GM12873 (cell line): ENCODE measurements around the gene EML4.

Source experiments
- TF ChIP-seq, protein P1 (sequence below): IDR thresholded peaks from 2 replicates; pipeline ENCODE4 v1.5.1; 2012; ENCODE audit warnings: low read depth, mild to moderate bottlenecking, moderate library complexity, low read length, control low read depth; ENCODE audit not compliant: insufficient read depth; ENCODE audit errors: missing control alignments

The EML4 gene

GRCh38 chr2:42256505-42256904 is 87.4 kb downstream of the EML4 start:
- TF ChIP-seq, protein P1, sequence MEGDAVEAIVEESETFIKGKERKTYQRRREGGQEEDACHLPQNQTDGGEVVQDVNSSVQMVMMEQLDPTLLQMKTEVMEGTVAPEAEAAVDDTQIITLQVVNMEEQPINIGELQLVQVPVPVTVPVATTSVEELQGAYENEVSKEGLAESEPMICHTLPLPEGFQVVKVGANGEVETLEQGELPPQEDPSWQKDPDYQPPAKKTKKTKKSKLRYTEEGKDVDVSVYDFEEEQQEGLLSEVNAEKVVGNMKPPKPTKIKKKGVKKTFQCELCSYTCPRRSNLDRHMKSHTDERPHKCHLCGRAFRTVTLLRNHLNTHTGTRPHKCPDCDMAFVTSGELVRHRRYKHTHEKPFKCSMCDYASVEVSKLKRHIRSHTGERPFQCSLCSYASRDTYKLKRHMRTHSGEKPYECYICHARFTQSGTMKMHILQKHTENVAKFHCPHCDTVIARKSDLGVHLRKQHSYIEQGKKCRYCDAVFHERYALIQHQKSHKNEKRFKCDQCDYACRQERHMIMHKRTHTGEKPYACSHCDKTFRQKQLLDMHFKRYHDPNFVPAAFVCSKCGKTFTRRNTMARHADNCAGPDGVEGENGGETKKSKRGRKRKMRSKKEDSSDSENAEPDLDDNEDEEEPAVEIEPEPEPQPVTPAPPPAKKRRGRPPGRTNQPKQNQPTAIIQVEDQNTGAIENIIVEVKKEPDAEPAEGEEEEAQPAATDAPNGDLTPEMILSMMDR, result no peak

- TF ChIP-seq, protein P1, result no peak
These were observed 92.5 kb downstream of the EML4 start for GRCh38 chr2:42261518-42262195.

- TF ChIP-seq, protein P1, result no peak
These were observed 97.1 kb downstream of the EML4 start for GRCh38 chr2:42266236-42266635.

DNA sequence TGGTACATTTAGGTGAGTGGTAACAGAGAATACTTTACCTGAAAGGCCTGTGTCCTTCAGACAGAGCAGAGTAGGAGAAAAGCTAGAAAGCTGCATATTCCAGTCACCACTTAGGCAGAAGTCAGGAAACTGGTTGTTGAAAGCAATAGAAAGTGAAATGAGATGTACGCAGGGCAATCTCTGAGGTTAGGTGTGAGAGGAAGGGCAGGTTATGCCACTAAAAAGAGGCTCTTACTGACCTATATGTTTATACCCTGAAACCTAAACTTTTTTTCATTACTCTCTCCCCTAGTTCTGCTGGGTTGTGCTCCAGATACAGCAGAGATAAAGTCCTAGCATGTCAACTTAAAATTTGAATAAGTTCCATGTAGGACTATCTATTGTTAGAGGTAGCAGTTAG is 98.4 kb downstream of the EML4 start:
- TF ChIP-seq, protein P1, result no peak

DNA sequence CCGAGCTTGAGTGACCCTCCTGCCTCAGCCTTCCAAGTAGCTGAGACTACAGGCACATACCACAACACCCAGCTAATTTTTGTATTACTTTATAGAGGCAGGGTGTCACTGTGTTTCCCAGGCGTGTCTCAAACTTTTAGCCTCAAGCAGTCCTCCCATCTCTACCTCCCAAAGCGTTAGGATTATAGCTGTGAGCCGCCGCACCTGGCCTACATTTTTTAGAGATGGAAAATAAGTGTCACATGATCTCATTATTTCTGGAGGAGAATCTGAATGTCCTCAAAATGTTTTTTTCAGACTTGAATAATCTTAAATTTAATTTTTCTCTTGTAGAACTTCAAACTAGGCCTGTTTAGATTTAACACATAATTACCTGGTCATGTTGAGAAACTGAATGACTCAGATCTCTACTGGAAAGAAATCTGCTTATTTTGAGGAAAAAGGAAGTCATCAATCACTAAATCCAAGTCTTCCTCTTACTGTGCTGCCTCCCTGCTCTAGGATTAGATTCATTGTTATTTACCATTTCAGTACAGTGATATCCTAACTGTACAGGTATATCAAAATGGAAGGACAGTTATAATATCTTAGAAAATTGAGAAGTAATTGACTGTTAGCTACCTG is 99.5 kb downstream of the EML4 start:
- TF ChIP-seq, protein P1, result no peak

DNA sequence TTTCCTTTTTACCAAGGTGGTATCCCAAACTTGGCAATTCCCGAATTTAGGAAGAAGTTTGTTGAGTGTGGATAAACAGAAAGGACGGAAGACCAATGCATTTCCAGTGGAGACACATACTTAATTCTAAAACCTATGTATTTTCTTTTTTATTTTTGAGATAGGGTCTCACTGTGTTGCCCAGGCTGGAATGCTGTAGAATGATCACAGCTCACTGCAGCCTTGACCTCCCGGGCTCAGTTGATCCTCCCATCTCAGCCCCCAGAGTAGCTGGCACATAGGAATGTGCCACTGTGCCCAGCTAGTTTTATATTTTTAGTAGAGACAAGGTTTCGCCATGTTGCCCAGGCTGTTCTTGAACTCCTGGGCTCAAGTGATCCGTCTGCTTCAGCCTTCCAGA is 101.6 kb downstream of the EML4 start:
- TF ChIP-seq, protein P1, result no peak

- TF ChIP-seq, protein P1, result no peak
These were observed 105.7 kb downstream of the EML4 start for GRCh38 chr2:42274863-42275262.
